HEK293 (cell line): Measurements from ENCODE around the gene GPER1.

Source experiments
- CTCF ChIP-seq: fragments of 450-650 bp; formaldehyde crosslinking; IDR thresholded peaks from 2 replicates; pipeline ENCODE4 v1.5.1; 2016; ENCODE audit warnings: missing biosample characterization, missing genetic modification characterization
- KLF9 ChIP-seq: fragments of 450-650 bp; formaldehyde crosslinking; IDR thresholded peaks from 2 replicates; pipeline ENCODE4 v1.5.1; 2016; ENCODE audit warnings: missing biosample characterization, missing genetic modification characterization, low read depth
- ZFP69B ChIP-seq: fragments of 450-650 bp; formaldehyde crosslinking; IDR thresholded peaks from 2 replicates; pipeline ENCODE4 v1.5.1; 2016; ENCODE audit warnings: missing biosample characterization, missing genetic modification characterization
- ZNF221 ChIP-seq: fragments of 450-650 bp; formaldehyde crosslinking; IDR thresholded peaks from 2 replicates; pipeline ENCODE4 v1.5.1; 2017; ENCODE audit warnings: missing biosample characterization, missing genetic modification characterization, borderline replicate concordance
- ZNF776 ChIP-seq: fragments of 450-650 bp; formaldehyde crosslinking; IDR thresholded peaks from 2 replicates; pipeline ENCODE4 v1.5.0; 2017; ENCODE audit warnings: missing biosample characterization, missing genetic modification characterization, borderline replicate concordance

- TF ChIP-seq ZNF776 (tag by site-specific recombination) = no peak
- no peak for TF ChIP-seq CTCF
- TF ChIP-seq ZFP69B (tag by site-specific recombination) = no peak
- TF ChIP-seq KLF9 = no peak
- TF ChIP-seq ZNF221 (tag by site-specific recombination) = no peak
These were observed 32.4 kb upstream of the GPER1 start for GRCh38 chr7:1055491-1055955.
